Astrocyte (in vitro differentiated cells and primary cell): ENCODE results near the gene NFIA. TPM values are rescaled to one million over a fixed set of nuclear protein-coding genes. Genes with fewer than 3 reads are reported as not detected.

Experiments
- DNase-seq: peaks from one replicate; pipeline ENCODE4 v3.0.0-alpha.2; 2010; ENCODE audit warnings: low read depth
- FAIRE-seq: peaks from 2 replicates; lab custom pipeline; 2011; peaks lifted over from hg19 to GRCh38; lab: Jason Lieb, UNC
- H2AFZ ChIP-seq: 2 replicates; pipeline ENCODE4 v1.6.0; 2012; ENCODE audit warnings: low read depth, low read length, inconsistent platforms
- H3K27ac ChIP-seq: 2 replicates; pipeline ENCODE4 v1.5.1; 2011; ENCODE audit warnings: low read depth, low read length, inconsistent platforms
- H3K27me3 ChIP-seq: 2 replicates; pipeline ENCODE4 v1.6.0; 2011; ENCODE audit warnings: low read length, inconsistent platforms; ENCODE audit not compliant: insufficient read depth
- H3K36me3 ChIP-seq: 2 replicates; pipeline ENCODE4 v1.5.1; 2011; ENCODE audit warnings: low read length, inconsistent platforms; ENCODE audit not compliant: insufficient read depth
- H3K4me1 ChIP-seq: 2 replicates; pipeline ENCODE4 v1.5.1; 2011; ENCODE audit warnings: low read length, inconsistent platforms; ENCODE audit not compliant: insufficient read depth
- H3K4me2 ChIP-seq: 2 replicates; pipeline ENCODE4 v1.6.0; 2012; ENCODE audit warnings: low read length, inconsistent platforms
- H3K4me3 ChIP-seq: 2 replicates; pipeline ENCODE4 v1.5.1; 2011; ENCODE audit warnings: low read depth, mild to moderate bottlenecking, low read length, inconsistent platforms; ENCODE audit not compliant: insufficient read depth
- H3K79me2 ChIP-seq: 2 replicates; pipeline ENCODE4 v1.6.0; 2012; ENCODE audit warnings: mild to moderate bottlenecking, low read length, inconsistent platforms; ENCODE audit not compliant: insufficient read depth
- H3K9ac ChIP-seq: 2 replicates; pipeline ENCODE4 v1.6.0; 2012; ENCODE audit warnings: mild to moderate bottlenecking, low read length, inconsistent platforms
- H3K9me3 ChIP-seq: 2 replicates; pipeline ENCODE4 v1.5.1; 2012; ENCODE audit warnings: low read depth, mild to moderate bottlenecking, low read length, inconsistent platforms; ENCODE audit not compliant: insufficient read depth
- H4K20me1 ChIP-seq: 2 replicates; pipeline ENCODE4 v1.6.0; 2012; ENCODE audit warnings: low read length, inconsistent platforms; ENCODE audit not compliant: insufficient read depth
- H3K27ac Mint-ChIP-seq: one replicate; pipeline ENCODE4 v1.8.0; 2021; ENCODE audit warnings: mild to moderate bottlenecking, mixed read lengths; ENCODE audit not compliant: unreplicated experiment
- H3K27me3 Mint-ChIP-seq: one replicate; pipeline ENCODE4 v1.8.0; 2021; ENCODE audit warnings: low read depth, mixed read lengths; ENCODE audit not compliant: unreplicated experiment
- H3K36me3 Mint-ChIP-seq: one replicate; pipeline ENCODE4 v1.8.0; 2021; ENCODE audit warnings: low read depth, mixed read lengths; ENCODE audit not compliant: unreplicated experiment
- H3K4me1 Mint-ChIP-seq: one replicate; pipeline ENCODE4 v1.8.0; 2021; ENCODE audit warnings: low read depth, mixed read lengths; ENCODE audit not compliant: unreplicated experiment
- H3K4me3 Mint-ChIP-seq: one replicate; pipeline ENCODE4 v1.8.0; 2021; ENCODE audit warnings: mild to moderate bottlenecking, moderate library complexity, mixed read lengths; ENCODE audit not compliant: unreplicated experiment
- H3K9me3 Mint-ChIP-seq: one replicate; pipeline ENCODE4 v1.8.0; 2021; ENCODE audit warnings: mild to moderate bottlenecking, mixed read lengths; ENCODE audit not compliant: unreplicated experiment
- CTCF ChIP-seq: IDR thresholded peaks from 2 replicates; pipeline ENCODE4 v1.5.1; 2011; ENCODE audit warnings: low read depth, mild to moderate bottlenecking, inconsistent platforms, low read length, moderate library complexity; ENCODE audit not compliant: insufficient read depth
- EZH2 ChIP-seq: IDR thresholded peaks from 2 replicates; pipeline ENCODE4 v1.6.1; 2012; ENCODE audit warnings: mild to moderate bottlenecking, low read length, inconsistent platforms; ENCODE audit not compliant: insufficient read depth
- total RNA-seq: library from RNA; stranded (reverse); gene quantifications from 2 replicates; pipeline ENCODE4 v1.2.1, GENCODE V29; 2021

NFIA gene
- total RNA-seq, 1 donor from 2014 or later, result 4.6 TPM

DNA sequence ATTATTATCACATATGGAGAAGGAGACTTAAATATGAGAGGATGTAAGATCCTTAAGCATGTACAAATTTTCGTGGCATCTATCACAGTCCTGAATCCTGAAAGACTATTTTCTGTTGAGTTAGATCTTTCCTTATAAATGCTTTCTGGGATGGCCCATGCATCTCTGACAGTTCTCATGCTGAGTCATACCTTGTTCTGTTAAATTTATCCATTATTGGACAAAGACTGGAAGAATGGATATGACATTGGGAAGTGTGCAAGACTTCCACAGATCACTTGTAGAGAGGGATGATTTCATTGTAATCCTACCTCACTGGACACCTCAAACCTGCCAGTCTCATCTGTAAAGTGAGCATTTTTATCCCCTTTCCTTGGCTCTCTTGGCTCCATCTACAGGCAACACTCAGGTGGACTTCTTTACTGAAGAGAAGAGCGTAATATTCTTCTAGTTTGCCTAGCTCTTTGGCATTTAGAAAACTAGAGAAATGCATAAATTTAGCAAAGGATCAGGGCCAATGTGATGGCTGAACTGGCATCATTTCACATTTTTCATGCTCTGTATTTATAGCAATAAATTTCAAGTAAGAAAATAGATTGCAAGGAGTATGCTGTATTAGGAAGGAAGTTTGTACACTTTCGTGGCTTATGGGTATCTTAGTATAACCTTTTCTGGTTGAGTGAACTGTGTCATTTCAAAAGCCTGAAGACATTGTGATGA, 128.2 kb downstream of the NFIA start:
- FAIRE-seq (no peak), DNase-seq (no peak)
- Histone ChIP-seq H3K27ac (no peak overlapping the region), H3K4me3 (no peak overlapping the region), H3K4me2 (no peak overlapping the region), H3K4me1 (no peaks in the 10 kb centered on the region), H3K9me3 (no peaks in the 10 kb centered on the region), H3K9ac (no peak overlapping the region), H3K79me2 (no peaks in the 10 kb centered on the region), H3K36me3 (no peaks in the 10 kb centered on the region), H3K27me3 (peaks cover 3% of the 10 kb centered on the region), H2AFZ (no peak overlapping the region), H4K20me1 (peaks cover 6% of the 10 kb centered on the region)
- Mint-ChIP-seq H3K27me3 (peaks cover 10% of the 10 kb centered on the region), H3K9me3 (peaks cover 2% of the 10 kb centered on the region), H3K36me3 (no peaks in the 10 kb centered on the region), H3K4me1 (peaks cover 2% of the 10 kb centered on the region), H3K27ac (no peak overlapping the region), H3K4me3 (no peak overlapping the region)
- no peak for TF ChIP-seq EZH2
- no peak for TF ChIP-seq CTCF

DNA sequence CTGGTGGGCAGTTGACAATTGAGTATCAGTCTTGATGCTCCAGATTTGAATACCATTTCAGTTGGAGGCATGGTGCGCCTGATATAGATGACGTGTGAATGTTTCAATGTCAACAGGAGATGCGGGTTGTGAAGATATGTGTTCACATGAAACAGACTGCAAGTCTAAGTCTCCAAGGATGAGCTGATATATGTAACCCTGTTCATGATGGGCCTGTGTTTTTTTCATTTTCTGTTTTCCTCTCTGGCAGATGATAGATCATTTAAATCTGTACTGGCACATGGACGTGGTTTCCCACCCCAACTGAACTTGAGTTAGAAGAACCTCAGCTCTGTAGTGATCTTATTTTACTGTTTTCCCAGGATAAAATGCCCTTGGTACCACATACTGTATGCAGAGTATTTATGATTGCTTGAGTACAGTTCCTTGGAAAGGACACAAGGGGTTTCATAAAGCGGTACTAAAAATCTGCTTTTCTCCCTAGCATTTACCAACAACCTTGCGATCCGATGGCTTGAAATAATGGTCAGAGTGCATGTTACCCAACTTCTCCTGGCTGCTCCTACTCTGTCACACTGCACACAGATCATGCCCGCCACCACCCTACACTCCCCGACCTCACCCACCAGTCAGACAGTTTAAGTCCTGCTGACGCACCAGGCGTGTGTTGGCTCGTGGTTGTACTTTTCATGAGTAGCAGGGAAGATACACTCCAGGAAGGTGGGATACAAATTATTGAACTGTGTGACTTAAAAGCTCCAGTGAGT, 131.1 kb downstream of the NFIA start:
- FAIRE-seq (no peak), DNase-seq (no peak)
- TF ChIP-seq CTCF (no peak), EZH2 (no peak)
- peaks cover 2% of the 10 kb centered on the region for H3K4me1 Mint-ChIP-seq
- H3K36me3 ChIP-seq, result no peaks in the 10 kb centered on the region
- H3K27ac Mint-ChIP-seq, result no peak overlapping the region
- peaks cover 3% of the 10 kb centered on the region for H4K20me1 ChIP-seq
- H3K4me2 ChIP-seq, result no peak overlapping the region
- no peaks in the 10 kb centered on the region for H3K79me2 ChIP-seq
- no peaks in the 10 kb centered on the region for H3K27me3 ChIP-seq
- H3K9me3 ChIP-seq, result no peaks in the 10 kb centered on the region
- no peaks in the 10 kb centered on the region for H3K4me1 ChIP-seq
- peaks cover 10% of the 10 kb centered on the region for H3K27me3 Mint-ChIP-seq
- no peak overlapping the region for H3K4me3 Mint-ChIP-seq
- no peak overlapping the region for H3K27ac ChIP-seq
- H3K9ac ChIP-seq, result no peak overlapping the region
- H3K9me3 Mint-ChIP-seq, result no peaks in the 10 kb centered on the region
- no peak overlapping the region for H2AFZ ChIP-seq
- no peak overlapping the region for H3K4me3 ChIP-seq
- no peaks in the 10 kb centered on the region for H3K36me3 Mint-ChIP-seq
